Testis (tissue), 3 donors: ENCODE data around the gene INCENP. TPM values are rescaled to one million over a fixed set of nuclear protein-coding genes. Genes with fewer than 3 reads are reported as not detected.
A peak's percentile ranks its signal among the peaks of the same experiment; 100 is the strongest.

Experiments
- DNase-seq: peaks from one replicate; pipeline ENCODE4 v3.0.0-alpha.2; 2019
- H3K27ac ChIP-seq, 2 donors: fragments of 200-600 bp; sonication (generic); one replicate each; pipeline ENCODE4 v1.5.1; 2019
- H3K27me3 ChIP-seq: fragments of 200-600 bp; sonication (generic); one replicate; pipeline ENCODE4 v1.5.1; 2019
- H3K36me3 ChIP-seq: fragments of 200-600 bp; sonication (generic); one replicate; pipeline ENCODE4 v1.5.1; 2017; ENCODE audit warnings: low read depth; ENCODE audit errors: missing control alignments
- H3K4me1 ChIP-seq: fragments of 200-600 bp; sonication (generic); one replicate; pipeline ENCODE4 v1.5.1; 2019
- H3K4me3 ChIP-seq, 2 donors: fragments of 200-600 bp; sonication (generic); one replicate each; pipeline ENCODE4 v1.5.1; 2017 to 2019
- H3K9me3 ChIP-seq: fragments of 200-600 bp; sonication (generic); one replicate; pipeline ENCODE4 v1.5.1; 2017
- POLR2A ChIP-seq: fragments of 450-650 bp; IDR thresholded peaks from one replicate; pipeline ENCODE4 v1.6.1; 2017; ENCODE audit warnings: antibody characterized with exemption, mild to moderate bottlenecking, moderate library complexity
- WGBS, 2 donors: methylation state at CpG; one replicate each; pipeline ENCODE4 v1.1.5; 2018; 5-methylcytosine and 5-hydroxymethylcytosine counted together
- intact Hi-C: fragments of 100-400 bp; cut with DNase I; formaldehyde crosslinking; loops from one replicate; pipeline ENCODE4 v1.15.1; 2023; ENCODE audit warnings: low total_unique reads
- polyA plus RNA-seq: library from polyadenylated mRNA; stranded (reverse); fragments of 350-450 nt; fragmentation: Illumina TruSeq; extraction: RNeasy Lipid Tissue Mini Kit (QIAGEN cat#74804); gene quantifications from one replicate; pipeline ENCODE4 v1.2.3, GENCODE V29; 2014; ENCODE audit warnings: low read depth, low replicate concordance; ENCODE audit not compliant: insufficient read depth
- total RNA-seq, 2 donors: library from RNA; depleted of rRNA; stranded (reverse); fragments of >200 nt; gene quantifications; one replicate each; pipeline ENCODE4 v1.2.3, GENCODE V29; 2016
- TF ChIP-seq, protein P1 (sequence below), 3 experiments: fragments of 450-650 bp in 2 of 3; fragments of 200-600 bp in 1 of 3; sonication (generic) in 1 of 3; IDR thresholded peaks; one replicate each; pipeline ENCODE4 v1.5.1; 2016 to 2019; ENCODE audit warnings: antibody characterized with exemption in 3 of 3, mild to moderate bottlenecking in 2 of 3, moderate library complexity in 1 of 3

INCENP gene
- total and polyA plus RNA-seq, 3 donors from 2014 or later: 25.0 to 46.6 (median 42.0) TPM

DNA sequence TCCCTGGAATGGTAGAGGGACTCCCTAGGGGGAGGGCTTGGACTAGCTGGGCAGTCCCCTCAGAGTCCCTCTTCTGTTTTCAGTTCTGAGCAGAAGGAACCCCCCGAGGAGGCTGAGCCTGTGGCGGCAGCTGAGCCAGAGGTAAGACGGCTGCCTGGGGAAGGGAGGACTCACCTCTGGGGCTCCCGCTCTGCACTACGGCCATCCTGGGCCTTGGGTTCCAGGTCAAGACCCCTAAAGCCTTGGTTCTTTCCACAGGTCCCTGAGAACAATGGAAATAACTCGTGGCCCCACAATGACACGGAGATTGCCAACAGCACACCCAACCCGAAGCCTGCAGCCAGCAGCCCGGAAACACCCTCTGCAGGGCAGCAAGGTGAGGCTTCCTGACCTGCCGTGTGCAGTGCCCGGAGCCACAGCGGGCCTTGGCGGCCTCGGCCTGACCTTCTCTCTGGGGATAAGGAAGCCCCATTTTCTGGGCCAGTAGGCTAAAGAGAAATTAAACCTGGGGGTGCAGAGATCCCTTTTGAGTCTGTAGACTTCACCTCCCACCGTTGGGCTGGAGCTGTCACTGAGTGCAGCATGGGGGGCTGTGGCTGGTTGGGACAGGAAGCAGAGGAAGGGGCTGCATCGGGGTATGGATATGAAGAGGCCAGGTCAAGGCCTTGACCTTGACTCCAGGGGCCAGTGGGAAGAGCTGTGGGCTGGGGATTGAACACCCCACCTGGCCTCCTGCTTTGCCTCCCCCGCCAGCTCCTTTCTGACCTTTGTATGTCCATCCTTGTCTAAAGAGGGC lies 15.0 kb downstream of the INCENP start:
- Histone ChIP-seq H3K27ac (no peak overlapping the region), H3K4me3 (no peak overlapping the region), H3K9me3 (no peaks in the 10 kb centered on the region), H3K36me3 (no peaks in the 10 kb centered on the region), H3K4me1 (peaks cover 7% of the 10 kb centered on the region), H3K27me3 (no peaks in the 10 kb centered on the region)
- TF ChIP-seq POLR2A: no peak
- TF ChIP-seq, protein P1, sequence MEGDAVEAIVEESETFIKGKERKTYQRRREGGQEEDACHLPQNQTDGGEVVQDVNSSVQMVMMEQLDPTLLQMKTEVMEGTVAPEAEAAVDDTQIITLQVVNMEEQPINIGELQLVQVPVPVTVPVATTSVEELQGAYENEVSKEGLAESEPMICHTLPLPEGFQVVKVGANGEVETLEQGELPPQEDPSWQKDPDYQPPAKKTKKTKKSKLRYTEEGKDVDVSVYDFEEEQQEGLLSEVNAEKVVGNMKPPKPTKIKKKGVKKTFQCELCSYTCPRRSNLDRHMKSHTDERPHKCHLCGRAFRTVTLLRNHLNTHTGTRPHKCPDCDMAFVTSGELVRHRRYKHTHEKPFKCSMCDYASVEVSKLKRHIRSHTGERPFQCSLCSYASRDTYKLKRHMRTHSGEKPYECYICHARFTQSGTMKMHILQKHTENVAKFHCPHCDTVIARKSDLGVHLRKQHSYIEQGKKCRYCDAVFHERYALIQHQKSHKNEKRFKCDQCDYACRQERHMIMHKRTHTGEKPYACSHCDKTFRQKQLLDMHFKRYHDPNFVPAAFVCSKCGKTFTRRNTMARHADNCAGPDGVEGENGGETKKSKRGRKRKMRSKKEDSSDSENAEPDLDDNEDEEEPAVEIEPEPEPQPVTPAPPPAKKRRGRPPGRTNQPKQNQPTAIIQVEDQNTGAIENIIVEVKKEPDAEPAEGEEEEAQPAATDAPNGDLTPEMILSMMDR (IDR thresholded peaks at IDR 0.05): no peak
- peak; percentile 9 for DNase-seq
- WGBS, 2 donors: 93 to 100% methylated on average over 1 to 17 of the region's 17 CpGs
- intact Hi-C loops: no loop called here

DNA sequence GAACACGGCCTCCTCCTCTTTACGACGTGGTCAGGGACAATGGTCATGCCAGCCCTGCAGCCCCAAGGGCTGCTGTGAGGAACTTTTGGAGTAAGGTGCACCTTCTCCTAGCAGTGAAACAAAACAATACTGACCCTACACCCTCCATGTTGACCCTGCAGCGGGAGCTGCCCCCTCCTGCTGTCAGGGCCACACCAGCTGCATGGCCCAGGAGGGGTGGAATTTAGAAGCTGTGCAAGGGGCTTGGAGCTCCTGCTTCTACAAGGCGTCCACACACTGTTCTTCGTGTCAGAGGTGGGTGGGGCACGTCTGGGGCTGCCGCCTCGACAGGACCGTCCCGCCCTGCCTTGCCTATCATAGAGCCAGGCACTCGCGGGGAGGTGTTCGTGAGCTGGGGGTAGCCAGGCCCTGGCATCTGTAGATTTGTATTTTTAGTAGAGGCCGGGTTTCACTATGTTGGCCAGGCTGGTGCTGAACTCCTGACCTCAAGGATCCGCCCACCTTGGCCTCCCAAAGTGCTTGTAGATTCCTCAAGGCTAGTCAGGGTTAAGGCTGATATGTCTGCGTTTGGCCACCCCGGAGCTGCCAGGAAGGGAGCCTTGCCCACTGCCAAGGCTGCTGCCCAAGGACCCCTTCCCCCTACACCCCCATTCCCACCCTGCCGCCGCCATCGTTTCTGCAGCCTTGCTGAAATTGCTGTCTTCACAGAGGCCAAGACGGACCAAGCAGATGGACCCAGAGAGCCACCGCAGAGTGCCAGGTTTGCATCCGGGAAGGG lies 15.9 kb downstream of the INCENP start:
- peaks cover 7% of the 10 kb centered on the region for H3K4me1 ChIP-seq
- intact Hi-C loops: no loop called here
- TF ChIP-seq POLR2A: no peak
- TF ChIP-seq, protein P1 (IDR thresholded peaks at IDR 0.05): no peak
- no peaks in the 10 kb centered on the region for H3K36me3 ChIP-seq
- 92 to 96% methylated on average over 23 of the region's 24 CpGs for WGBS, 2 donors
- DNase-seq: peak; percentile 9
- no peaks in the 10 kb centered on the region for H3K27me3 ChIP-seq
- H3K27ac ChIP-seq: no peak overlapping the region
- H3K9me3 ChIP-seq: no peaks in the 10 kb centered on the region
- H3K4me3 ChIP-seq: no peak overlapping the region

DNA sequence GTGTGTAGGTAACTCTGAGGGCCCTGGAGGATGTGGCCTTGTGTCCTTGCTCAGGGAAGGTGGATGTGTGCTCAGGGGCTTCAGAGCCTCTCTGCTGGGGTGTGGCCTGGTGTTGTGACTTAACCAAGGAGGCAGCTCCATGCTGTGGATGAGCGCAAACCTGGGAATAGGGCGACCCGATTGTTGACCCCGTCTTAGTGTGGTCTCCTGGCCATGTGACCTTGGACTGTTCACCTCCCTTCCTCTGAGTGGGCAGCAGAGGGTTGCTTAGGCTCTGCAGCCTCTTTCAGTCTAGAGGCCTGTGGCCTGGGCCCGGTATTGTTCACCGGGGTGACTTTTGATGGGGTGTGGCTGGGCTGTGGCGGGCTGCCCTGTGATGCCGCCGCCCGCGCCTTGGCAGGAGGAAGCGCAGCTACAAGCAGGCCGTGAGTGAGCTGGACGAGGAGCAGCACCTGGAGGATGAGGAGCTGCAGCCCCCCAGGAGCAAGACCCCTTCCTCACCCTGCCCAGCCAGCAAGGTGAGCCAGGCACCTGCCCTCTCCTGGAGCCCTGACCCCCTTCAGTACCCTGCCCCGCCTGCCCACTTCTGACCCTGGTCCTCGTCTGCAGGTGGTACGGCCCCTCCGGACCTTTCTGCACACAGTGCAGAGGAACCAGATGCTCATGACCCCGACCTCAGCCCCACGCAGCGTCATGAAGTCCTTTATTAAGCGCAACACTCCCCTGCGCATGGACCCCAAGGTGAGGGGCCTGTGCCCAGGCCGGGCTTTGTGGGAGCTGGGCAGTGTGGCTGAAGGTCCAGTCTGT lies 16.7 kb downstream of the INCENP start:
- H3K36me3 ChIP-seq: no peaks in the 10 kb centered on the region

More for the DNA sequence above, 16.7 kb downstream of the INCENP start:
- Histone ChIP-seq H3K27me3 (no peaks in the 10 kb centered on the region), H3K4me1 (peaks cover 7% of the 10 kb centered on the region), H3K9me3 (no peaks in the 10 kb centered on the region), H3K4me3 (no peak overlapping the region), H3K27ac (no peak overlapping the region)
- peak; percentile 9 for DNase-seq
- intact Hi-C loops: no loop called here
- WGBS, 2 donors: 94 to 97% methylated on average over 19 to 24 of the region's 24 CpGs
- TF ChIP-seq, protein P1 (IDR thresholded peaks at IDR 0.05): no peak
- TF ChIP-seq POLR2A: no peak
